ENCODE measurements around the gene MTHFD1L.

DNA sequence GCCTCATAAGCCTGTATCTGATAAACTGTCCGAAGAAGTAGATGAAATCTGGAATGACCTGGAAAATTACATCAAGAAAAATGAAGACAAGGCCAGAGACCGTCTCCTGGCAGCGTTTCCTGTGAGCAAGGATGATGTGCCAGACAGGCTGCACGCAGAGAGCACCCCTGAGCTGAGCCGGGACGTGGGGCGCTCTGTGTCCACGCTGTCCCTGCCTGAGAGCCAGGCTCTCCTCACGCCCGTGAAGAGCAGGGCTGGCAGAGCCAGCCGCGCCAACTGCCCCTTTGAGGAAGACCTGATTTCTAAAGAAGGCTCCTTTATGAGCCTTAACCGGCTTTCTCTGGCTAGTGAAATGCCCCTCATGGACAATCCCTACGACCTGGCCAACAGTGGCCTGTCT is 33.9 kb upstream of the MTHFD1L start:
- TF ChIP-seq, protein P1, sequence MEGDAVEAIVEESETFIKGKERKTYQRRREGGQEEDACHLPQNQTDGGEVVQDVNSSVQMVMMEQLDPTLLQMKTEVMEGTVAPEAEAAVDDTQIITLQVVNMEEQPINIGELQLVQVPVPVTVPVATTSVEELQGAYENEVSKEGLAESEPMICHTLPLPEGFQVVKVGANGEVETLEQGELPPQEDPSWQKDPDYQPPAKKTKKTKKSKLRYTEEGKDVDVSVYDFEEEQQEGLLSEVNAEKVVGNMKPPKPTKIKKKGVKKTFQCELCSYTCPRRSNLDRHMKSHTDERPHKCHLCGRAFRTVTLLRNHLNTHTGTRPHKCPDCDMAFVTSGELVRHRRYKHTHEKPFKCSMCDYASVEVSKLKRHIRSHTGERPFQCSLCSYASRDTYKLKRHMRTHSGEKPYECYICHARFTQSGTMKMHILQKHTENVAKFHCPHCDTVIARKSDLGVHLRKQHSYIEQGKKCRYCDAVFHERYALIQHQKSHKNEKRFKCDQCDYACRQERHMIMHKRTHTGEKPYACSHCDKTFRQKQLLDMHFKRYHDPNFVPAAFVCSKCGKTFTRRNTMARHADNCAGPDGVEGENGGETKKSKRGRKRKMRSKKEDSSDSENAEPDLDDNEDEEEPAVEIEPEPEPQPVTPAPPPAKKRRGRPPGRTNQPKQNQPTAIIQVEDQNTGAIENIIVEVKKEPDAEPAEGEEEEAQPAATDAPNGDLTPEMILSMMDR (IDR thresholded peaks at IDR 0.05 in 4 of 5, conservative IDR thresholded peaks at IDR 0.05 in 1 of 5) = no peak
- no peak for TF ChIP-seq POLR2A (IDR thresholded peaks at IDR 0.05)
